Stomach (tissue), 4 donors: ENCODE measurements around the gene HES6.

Source experiments
- CTCF ChIP-seq, 7 experiments: fragments of 450-650 bp in 4 of 7; fragments of 200-600 bp in 3 of 7; sonication (generic) in 3 of 7; IDR thresholded peaks; one replicate each; pipeline ENCODE4 v1.5.1; 2016 to 2019; ENCODE audit warnings: antibody characterized with exemption in 7 of 7, control low read depth in 2 of 7, mild to moderate bottlenecking in 1 of 7
- POLR2AphosphoS5 ChIP-seq, 3 donors: sonication (generic); formaldehyde crosslinking; IDR thresholded peaks; one replicate each; pipeline ENCODE4 v1.6.1; 2016; ENCODE audit warnings: antibody characterized with exemption in 3 of 3

- TF ChIP-seq POLR2AphosphoS5 (IDR thresholded peaks at IDR 0.05) (no peak), CTCF (IDR thresholded peaks at IDR 0.05) (no peak)
Observed at GRCh38 chr2:238220892-238221521, 18.8 kb downstream of the HES6 start.
